Activated T-cell treated with anti-CD3 and anti-CD28 coated beads, Interleukin-2, amount 50 U/mL, for 4 hours (primary cell): ENCODE measurements around the gene RBSN. TPM values are rescaled to one million over a fixed set of nuclear protein-coding genes. Genes with fewer than 3 reads are reported as not detected.

Experiments
- ATAC-seq, 2 donors: fragments of 200-7000 bp; cut with Tn5 transposase; one replicate each; pipeline ENCODE4 v1.10.0; 2021
- DNase-seq: peaks from one replicate; pipeline ENCODE4 v3.0.0-alpha.2; 2020
- H3K27me3 Mint-ChIP-seq: one replicate; pipeline ENCODE4 v1.8.0; 2021; ENCODE audit warnings: low read depth, mixed read lengths
- H3K36me3 Mint-ChIP-seq: one replicate; pipeline ENCODE4 v1.8.0; 2022; ENCODE audit warnings: mixed read lengths; ENCODE audit not compliant: insufficient read depth
- H3K4me1 Mint-ChIP-seq: one replicate; pipeline ENCODE4 v1.8.0; 2021; ENCODE audit warnings: low read depth, mixed read lengths
- H3K4me3 Mint-ChIP-seq: one replicate; pipeline ENCODE4 v1.8.0; 2021; ENCODE audit warnings: mild to moderate bottlenecking, moderate library complexity, mixed read lengths
- H3K9me3 Mint-ChIP-seq: one replicate; pipeline ENCODE4 v1.8.0; 2021; ENCODE audit warnings: mixed read lengths
- total RNA-seq, 3 donors: library from RNA; stranded (reverse); gene quantifications; one replicate each; pipeline ENCODE4 v1.2.1, GENCODE V29; 2021

Gene RBSN
- total RNA-seq, 3 donors from 2014 or later: 9.2 to 11.4 (median 11.2) TPM

- Mint-ChIP-seq H3K4me1 (peaks cover 20% of the 10 kb centered on the region), H3K4me3 (no peak overlapping the region), H3K9me3 (no peaks in the 10 kb centered on the region), H3K36me3 (peaks cover 38% of the 10 kb centered on the region), H3K27me3 (no peaks in the 10 kb centered on the region)
- ATAC-seq (no peak), DNase-seq (no peak)
Observed at GRCh38 chr3:15040844-15041243, 58.1 kb downstream of the RBSN start.

GRCh38 chr3:15038306-15038705 is 60.6 kb downstream of the RBSN start:
- Mint-ChIP-seq H3K36me3 (peaks cover 30% of the 10 kb centered on the region), H3K27me3 (no peaks in the 10 kb centered on the region), H3K4me3 (no peak overlapping the region), H3K9me3 (no peaks in the 10 kb centered on the region), H3K4me1 (peaks cover 4% of the 10 kb centered on the region)
- DNase-seq (no peak), ATAC-seq (no peak)

- no peak for ATAC-seq
- H3K4me3 Mint-ChIP-seq: no peak overlapping the region
- H3K36me3 Mint-ChIP-seq: peaks cover 31% of the 10 kb centered on the region
- no peaks in the 10 kb centered on the region for H3K4me1 Mint-ChIP-seq
- H3K27me3 Mint-ChIP-seq: no peaks in the 10 kb centered on the region
- DNase-seq: no peak
- H3K9me3 Mint-ChIP-seq: no peaks in the 10 kb centered on the region
Observed at GRCh38 chr3:15033103-15033502, 65.8 kb downstream of the RBSN start.

GRCh38 chr3:15032650-15033049 is 66.3 kb downstream of the RBSN start:
- H3K36me3 Mint-ChIP-seq: peaks cover 30% of the 10 kb centered on the region
- no peak for DNase-seq
- H3K4me3 Mint-ChIP-seq: no peak overlapping the region
- no peaks in the 10 kb centered on the region for H3K9me3 Mint-ChIP-seq
- H3K4me1 Mint-ChIP-seq: no peaks in the 10 kb centered on the region
- H3K27me3 Mint-ChIP-seq: no peaks in the 10 kb centered on the region
- ATAC-seq: no peak

GRCh38 chr3:15029625-15030024 is 69.3 kb downstream of the RBSN start:
- Mint-ChIP-seq H3K4me3 (no peak overlapping the region), H3K36me3 (peaks cover 40% of the 10 kb centered on the region), H3K27me3 (no peaks in the 10 kb centered on the region), H3K9me3 (no peaks in the 10 kb centered on the region), H3K4me1 (no peaks in the 10 kb centered on the region)
- no peak for DNase-seq
- ATAC-seq: no peak

- ATAC-seq (no peak), DNase-seq (no peak)
- Mint-ChIP-seq H3K27me3 (no peaks in the 10 kb centered on the region), H3K4me1 (no peaks in the 10 kb centered on the region), H3K4me3 (no peak overlapping the region), H3K9me3 (no peaks in the 10 kb centered on the region), H3K36me3 (peaks cover 45% of the 10 kb centered on the region)
Observed at GRCh38 chr3:15023719-15024118, 75.2 kb downstream of the RBSN start.

GRCh38 chr3:15023249-15023648 is 75.7 kb downstream of the RBSN start:
- H3K9me3 Mint-ChIP-seq: no peaks in the 10 kb centered on the region
- ATAC-seq (no peak), DNase-seq (no peak)
- H3K27me3 Mint-ChIP-seq: no peaks in the 10 kb centered on the region
- H3K4me1 Mint-ChIP-seq: no peaks in the 10 kb centered on the region
- peaks cover 42% of the 10 kb centered on the region for H3K36me3 Mint-ChIP-seq
- H3K4me3 Mint-ChIP-seq: no peak overlapping the region

Other genes starting within 250 kb of the RBSN start
- gene NR2C2, start 151.6 kb downstream of the RBSN start, total RNA-seq: 10 to 100 TPM; 36.5 to 39.0 (median 38.8) TPM
- gene MRPS25, start 33.8 kb downstream of the RBSN start, total RNA-seq: 10 to 100 TPM; 76.2 to 87.3 (median 81.1) TPM
- 10 to 100 TPM; 22.9 to 24.7 (median 24.2) TPM for gene CAPN7, start 107.1 kb upstream of the RBSN start, total RNA-seq
- gene SH3BP5, start 233.4 kb upstream of the RBSN start, total RNA-seq: 10 to 100 TPM; 11.1 to 26.1 (median 12.9) TPM